GM19397 (cell line): ENCODE measurements around the gene PRRG3.

Source experiments
- ATAC-seq: cut with Tn5 transposase; IDR thresholded peaks from one replicate; pipeline ENCODE4 v1.9.1; 2021; ENCODE audit warnings: mild to moderate bottlenecking, moderate library complexity; ENCODE audit not compliant: unreplicated experiment

PRRG3 gene

DNA sequence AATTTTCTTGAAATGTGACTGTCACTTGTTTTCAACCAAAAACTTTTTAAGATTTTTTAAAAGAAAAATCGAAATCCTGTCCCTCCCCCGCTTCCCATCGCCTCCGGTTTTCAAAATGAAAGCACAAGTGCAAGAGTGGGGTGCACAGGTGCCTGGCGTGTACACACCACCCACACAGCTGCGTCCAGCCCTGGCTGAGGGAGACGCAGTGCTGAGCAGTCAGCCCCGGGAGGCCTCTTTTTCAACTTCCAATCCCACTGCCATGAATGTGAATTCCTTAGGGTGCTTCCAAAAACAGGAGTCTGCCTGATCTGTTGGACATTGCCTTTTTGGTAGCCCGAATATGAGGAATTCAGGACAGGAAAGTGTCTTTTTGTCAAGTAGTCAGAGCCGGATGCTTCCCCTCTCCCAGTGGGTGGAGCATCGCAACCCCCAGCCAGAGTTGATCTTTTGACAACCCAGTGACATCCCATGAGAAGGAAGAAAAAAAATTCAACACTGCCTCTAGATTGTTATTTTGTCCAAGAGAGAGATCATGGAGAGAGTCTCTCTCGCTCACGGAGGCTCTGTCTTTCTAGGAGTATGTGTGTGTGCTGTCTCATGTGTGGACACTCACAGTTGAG is 8.9 kb downstream of the PRRG3 start:
- ATAC-seq: no peak

DNA sequence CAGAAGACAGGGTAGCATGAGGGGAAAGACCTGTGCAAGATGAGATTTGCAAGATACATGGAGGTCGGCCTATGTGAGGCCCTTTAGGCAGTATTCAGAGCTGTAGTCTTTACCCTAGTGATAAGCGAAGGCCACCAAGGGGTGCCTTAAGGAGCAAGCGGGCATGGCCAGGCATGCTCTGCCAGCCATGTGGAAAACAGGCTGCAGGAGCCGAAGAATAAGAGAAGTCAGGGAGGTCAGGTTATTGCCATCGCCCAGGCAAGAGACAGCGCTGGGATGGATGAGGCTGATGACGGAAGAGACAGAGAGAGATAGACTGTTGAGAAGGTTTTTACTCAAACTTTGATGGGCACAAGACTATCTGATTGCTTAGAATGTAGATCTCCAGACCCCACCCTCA is 13.6 kb downstream of the PRRG3 start:
- no peak for ATAC-seq

- no peak for ATAC-seq
These were observed 15.2 kb downstream of the PRRG3 start for GRCh38 chrX:151710457-151710856.

GRCh38 chrX:151711154-151711553 is 15.9 kb downstream of the PRRG3 start:
- no peak for ATAC-seq

DNA sequence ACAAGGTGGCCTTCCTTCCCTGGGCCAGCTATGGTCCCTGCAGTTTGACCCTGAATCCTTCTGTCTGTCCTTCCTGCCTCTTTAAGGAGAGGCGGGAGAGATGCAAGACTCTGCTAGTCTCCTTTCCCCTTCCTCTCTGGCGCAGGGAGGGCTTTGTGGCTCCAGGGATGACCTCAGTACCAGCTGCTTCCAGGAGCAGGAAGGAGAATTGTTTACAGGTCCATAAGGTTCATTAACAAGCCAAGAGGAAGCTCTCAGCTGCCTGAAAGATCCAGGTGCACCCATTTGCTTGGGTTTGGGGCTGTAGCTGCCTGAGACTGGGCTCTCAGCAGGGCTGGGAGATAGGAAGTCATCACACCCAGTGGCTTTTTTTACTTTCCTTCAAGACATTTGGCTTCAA is 16.5 kb downstream of the PRRG3 start:
- no peak for ATAC-seq

GRCh38 chrX:151712253-151712652 is 17.0 kb downstream of the PRRG3 start:
- ATAC-seq: no peak

GRCh38 chrX:151713849-151714248 is 18.6 kb downstream of the PRRG3 start:
- no peak for ATAC-seq

DNA sequence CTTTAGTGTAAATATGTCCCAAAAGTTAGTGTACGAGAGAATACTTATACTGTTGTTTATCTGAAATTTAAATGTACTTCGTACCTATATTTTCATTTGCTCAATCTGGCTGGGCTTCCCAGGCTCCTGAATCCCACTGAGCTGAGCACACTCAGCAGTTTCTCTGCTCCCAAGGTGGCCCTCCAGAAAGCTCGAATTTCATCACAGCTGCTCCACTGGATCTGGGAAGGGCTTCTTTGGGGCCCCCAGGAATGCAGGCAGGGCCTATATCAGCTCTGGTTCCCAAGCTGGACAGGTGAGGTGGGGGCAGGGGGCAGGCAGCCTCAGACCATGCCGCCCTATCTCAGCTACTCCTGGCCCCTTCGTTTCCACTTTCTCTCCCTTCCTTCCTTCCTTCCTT is 19.1 kb downstream of the PRRG3 start:
- no peak for ATAC-seq

- no peak for ATAC-seq
These were observed 20.5 kb downstream of the PRRG3 start, which contains the start of gene FATE1 for GRCh38 chrX:151715752-151716151. FATE1 (plus strand) TSS chrX:151716035; CDS start chrX:151716120, 85 bp downstream.

DNA sequence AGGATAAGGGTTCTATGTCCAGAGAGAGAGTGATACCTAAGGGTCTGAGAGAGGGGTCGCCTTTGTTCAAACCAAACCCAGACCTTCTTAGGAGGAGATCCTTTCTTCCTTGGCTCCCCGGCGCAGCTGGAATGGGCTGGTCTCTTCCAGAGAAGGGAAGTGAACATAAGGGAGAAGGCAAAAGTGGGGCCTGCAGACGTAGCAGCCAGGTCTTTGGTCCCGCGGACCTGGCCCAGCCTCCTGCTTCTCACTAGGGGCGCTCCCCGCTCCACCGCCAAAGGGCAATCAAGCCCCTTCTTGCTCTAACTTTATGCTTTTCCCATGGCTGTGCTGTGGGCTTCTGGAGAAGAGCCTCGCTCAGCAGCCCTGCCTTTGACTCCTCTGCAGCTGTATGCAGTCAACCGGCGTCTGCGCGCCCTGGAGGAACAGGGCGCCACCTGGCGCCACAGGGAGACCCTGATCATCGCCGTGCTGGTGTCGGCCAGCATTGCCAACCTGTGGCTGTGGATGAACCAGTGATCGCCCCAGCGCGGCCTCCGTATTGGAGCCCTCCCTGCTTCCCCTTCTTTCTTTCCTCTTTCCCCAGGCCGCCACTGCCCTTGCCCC is 27.1 kb downstream of the PRRG3 start:
- no peak for ATAC-seq

DNA sequence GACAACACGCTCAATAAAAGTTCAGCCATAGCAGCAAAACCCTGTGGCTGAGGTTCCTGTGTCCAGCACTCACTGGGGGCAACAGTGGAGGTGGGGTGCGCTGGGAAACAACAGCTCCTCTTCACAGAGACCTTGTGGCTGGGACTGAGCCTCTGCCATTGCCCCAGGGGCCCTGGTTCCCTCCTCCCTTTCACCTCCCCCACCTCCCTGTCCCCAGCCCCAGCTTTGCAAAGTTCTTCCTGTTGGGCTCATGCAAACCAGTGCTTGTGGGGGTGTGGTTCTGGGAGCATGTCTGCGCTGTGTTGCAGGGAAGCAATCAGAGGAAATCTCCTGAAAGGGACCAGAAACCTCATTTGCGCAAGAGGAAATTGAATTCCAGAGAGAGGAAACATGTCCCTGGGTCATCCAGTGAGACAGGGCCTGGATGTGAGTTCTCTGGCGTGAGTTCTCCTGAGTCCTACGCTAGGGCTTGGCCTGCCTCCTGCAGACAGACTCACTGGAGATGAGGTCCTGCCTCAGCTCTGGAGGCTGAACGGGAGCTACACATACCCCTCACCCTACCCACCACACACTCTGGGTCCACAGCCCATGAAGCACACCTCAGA is 28.0 kb downstream of the PRRG3 start:
- ATAC-seq: no peak

- ATAC-seq: no peak
These were observed 29.5 kb downstream of the PRRG3 start for GRCh38 chrX:151724563-151725337.

DNA sequence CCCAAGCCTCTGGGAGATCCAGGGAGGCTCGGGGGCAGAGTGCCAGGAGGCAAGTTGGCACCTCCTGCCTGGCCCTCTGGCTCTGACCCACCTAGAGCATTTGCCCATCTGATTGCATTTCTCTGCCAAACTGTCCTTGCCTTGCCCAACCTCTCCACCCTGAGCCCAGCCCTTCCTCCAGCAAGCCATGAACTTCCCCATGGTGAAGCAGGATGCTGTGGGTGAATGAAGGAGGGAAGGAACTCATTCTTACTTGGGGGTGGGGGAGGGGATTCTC is 30.0 kb downstream of the PRRG3 start:
- no peak for ATAC-seq

- ATAC-seq: no peak
These were observed 31.5 kb downstream of the PRRG3 start for GRCh38 chrX:151726751-151727150.

- no peak for ATAC-seq
These were observed 32.1 kb downstream of the PRRG3 start for GRCh38 chrX:151727346-151727745.

- ATAC-seq: no peak
These were observed 33.9 kb downstream of the PRRG3 start for GRCh38 chrX:151729056-151729725.

- ATAC-seq: no peak
These were observed 39.2 kb downstream of the PRRG3 start, which contains the start of gene CNGA2 for GRCh38 chrX:151734446-151734845. CNGA2 (plus strand) TSS chrX:151734746; CDS start chrX:151738484, 3,738 bp downstream.

DNA sequence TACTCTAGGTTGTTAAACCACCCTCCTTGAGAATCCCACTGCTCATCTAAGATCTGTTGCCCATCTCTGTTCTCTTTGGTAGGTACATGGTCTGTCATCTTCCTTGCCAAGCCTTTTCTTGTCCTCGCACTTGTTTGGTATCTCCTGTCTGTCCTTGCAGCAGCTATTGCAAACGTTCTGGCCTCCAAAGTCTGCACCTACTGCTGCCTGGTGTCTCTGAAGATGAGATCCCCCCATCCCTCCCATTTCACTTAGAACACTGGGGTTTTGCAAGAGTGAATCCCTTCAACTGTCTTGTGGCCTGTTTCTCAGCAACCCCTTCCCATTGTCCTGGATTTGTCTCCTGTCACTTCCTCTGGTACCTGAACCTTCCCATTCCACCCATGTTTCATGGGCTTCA is 40.0 kb downstream of the PRRG3 start:
- no peak for ATAC-seq

GRCh38 chrX:151736685-151737084 is 41.4 kb downstream of the PRRG3 start:
- no peak for ATAC-seq

- no peak for ATAC-seq
These were observed 42.2 kb downstream of the PRRG3 start for GRCh38 chrX:151737494-151737893.

GRCh38 chrX:151738751-151739150 is 43.5 kb downstream of the PRRG3 start:
- no peak for ATAC-seq
